RWPE2 (cell line): ENCODE measurements around the gene IRF7.

Source experiments
- ATAC-seq: fragments of 200-7000 bp; cut with Tn5 transposase; 3 replicates; pipeline ENCODE4 v1.9.1; 2021; ENCODE audit warnings: low read depth
- DNase-seq: peaks from one replicate; pipeline ENCODE4 v3.0.0-alpha.2; 2020; ENCODE audit warnings: low spot score
- H3K27ac ChIP-seq: fragments of 450-650 bp; 2 replicates; pipeline ENCODE4 v1.5.1; 2017; ENCODE audit warnings: mild to moderate bottlenecking; ENCODE audit not compliant: poor library complexity, severe bottlenecking
- H3K27me3 ChIP-seq: fragments of 250-450 bp; sonication (Bioruptor Pico); 2 replicates; pipeline ENCODE4 v1.5.1; 2021; ENCODE audit warnings: mild to moderate bottlenecking, moderate library complexity; ENCODE audit not compliant: insufficient read depth, poor library complexity, severe bottlenecking
- H3K36me3 ChIP-seq: fragments of 250-450 bp; sonication (Bioruptor Pico); 2 replicates; pipeline ENCODE4 v1.5.1; 2020; ENCODE audit warnings: low read depth, mild to moderate bottlenecking, moderate library complexity
- H3K4me1 ChIP-seq: fragments of 250-450 bp; sonication (Bioruptor Pico); 2 replicates; pipeline ENCODE4 v1.5.1; 2021; ENCODE audit warnings: mild to moderate bottlenecking, moderate library complexity; ENCODE audit not compliant: insufficient read depth, poor library complexity, severe bottlenecking
- H3K4me3 ChIP-seq: fragments of 250-450 bp; sonication (Bioruptor Pico); 2 replicates; pipeline ENCODE4 v1.5.1; 2021; ENCODE audit warnings: mild to moderate bottlenecking, moderate library complexity; ENCODE audit not compliant: severe bottlenecking
- H3K9me3 ChIP-seq: fragments of 250-450 bp; sonication (Bioruptor Pico); 2 replicates; pipeline ENCODE4 v1.5.1; 2021; ENCODE audit warnings: mild to moderate bottlenecking, moderate library complexity; ENCODE audit not compliant: severe bottlenecking
- TF ChIP-seq, protein P1 (sequence below): fragments of 450-650 bp; IDR thresholded peaks from one replicate; pipeline ENCODE4 v1.5.1; 2017; ENCODE audit warnings: mild to moderate bottlenecking, moderate library complexity; ENCODE audit not compliant: poor library complexity, severe bottlenecking

The IRF7 gene

DNA sequence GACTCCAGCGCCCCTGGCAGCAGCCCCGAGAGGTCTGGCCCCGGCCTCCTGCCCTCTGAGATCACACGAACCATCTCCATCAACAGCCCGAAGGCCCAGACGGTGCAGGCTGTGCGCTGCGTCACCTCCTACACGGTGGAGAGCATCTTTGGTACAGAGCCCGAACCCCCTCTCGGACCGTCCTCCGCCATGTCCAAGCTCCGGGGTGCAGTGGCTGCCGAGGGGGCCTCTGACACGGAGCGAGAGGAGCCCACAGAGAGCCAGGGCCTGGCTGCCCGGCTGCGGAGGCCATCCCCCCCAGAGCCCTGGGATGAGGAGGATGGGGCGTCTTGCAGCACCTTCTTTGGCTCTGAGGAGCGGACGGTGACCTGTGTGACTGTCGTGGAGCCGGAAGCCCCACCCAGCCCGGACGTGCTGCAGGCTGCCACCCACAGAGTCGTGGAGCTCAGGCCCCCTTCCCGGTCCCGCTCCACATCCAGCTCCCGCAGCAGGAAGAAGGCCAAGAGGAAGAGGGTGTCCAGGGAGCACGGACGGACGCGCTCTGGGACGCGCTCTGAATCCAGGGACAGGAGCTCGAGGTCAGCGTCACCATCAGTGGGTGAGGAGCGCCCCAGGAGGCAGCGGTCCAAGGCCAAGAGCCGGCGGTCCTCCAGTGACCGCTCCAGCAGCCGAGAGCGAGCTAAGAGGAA, 7.6 kb downstream of the IRF7 start:
- DNase-seq (peak; percentile 66), ATAC-seq (no peak)
- TF ChIP-seq, protein P1, sequence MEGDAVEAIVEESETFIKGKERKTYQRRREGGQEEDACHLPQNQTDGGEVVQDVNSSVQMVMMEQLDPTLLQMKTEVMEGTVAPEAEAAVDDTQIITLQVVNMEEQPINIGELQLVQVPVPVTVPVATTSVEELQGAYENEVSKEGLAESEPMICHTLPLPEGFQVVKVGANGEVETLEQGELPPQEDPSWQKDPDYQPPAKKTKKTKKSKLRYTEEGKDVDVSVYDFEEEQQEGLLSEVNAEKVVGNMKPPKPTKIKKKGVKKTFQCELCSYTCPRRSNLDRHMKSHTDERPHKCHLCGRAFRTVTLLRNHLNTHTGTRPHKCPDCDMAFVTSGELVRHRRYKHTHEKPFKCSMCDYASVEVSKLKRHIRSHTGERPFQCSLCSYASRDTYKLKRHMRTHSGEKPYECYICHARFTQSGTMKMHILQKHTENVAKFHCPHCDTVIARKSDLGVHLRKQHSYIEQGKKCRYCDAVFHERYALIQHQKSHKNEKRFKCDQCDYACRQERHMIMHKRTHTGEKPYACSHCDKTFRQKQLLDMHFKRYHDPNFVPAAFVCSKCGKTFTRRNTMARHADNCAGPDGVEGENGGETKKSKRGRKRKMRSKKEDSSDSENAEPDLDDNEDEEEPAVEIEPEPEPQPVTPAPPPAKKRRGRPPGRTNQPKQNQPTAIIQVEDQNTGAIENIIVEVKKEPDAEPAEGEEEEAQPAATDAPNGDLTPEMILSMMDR, result no peak
- no peak overlapping the region for H3K4me3 ChIP-seq
- no peaks in the 10 kb centered on the region for H3K27me3 ChIP-seq
- no peak overlapping the region for H3K27ac ChIP-seq
- no peaks in the 10 kb centered on the region for H3K4me1 ChIP-seq
- no peaks in the 10 kb centered on the region for H3K9me3 ChIP-seq
- peaks cover 91% of the 10 kb centered on the region for H3K36me3 ChIP-seq

DNA sequence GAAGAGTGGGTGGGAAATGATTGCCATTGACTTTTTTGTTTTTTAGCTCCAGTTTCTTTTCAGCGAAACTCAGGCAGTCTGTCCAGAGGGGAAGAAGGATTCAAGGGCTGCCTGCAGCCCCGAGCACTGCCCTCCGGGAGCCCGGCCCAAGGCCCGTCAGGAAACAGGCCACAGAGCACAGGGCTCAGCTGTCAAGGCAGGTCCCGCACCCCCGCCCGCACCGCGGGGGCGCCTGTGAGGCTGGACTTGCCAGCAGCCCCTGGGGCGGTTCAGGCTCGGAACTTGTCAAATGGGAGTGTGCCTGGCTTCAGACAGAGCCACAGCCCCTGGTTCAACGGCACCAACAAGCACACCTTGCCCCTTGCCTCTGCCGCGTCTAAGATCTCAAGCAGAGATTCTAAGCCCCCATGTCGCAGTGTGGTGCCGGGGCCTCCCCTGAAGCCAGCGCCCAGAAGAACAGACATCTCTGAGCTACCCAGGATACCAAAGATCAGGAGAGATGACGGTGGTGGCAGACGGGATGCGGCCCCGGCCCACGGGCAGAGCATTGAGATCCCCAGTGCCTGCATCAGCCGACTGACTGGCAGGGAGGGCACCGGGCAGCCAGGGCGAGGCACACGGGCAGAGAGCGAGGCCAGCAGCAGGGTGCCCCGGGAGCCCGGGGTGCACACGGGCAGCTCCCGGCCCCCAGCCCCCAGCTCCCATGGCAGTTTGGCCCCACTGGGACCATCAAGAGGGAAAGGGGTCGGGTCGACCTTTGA, 8.6 kb downstream of the IRF7 start:
- Histone ChIP-seq H3K27ac (peak overlapping the region; percentile 23), H3K9me3 (no peaks in the 10 kb centered on the region), H3K36me3 (peaks cover 92% of the 10 kb centered on the region), H3K4me1 (no peaks in the 10 kb centered on the region), H3K27me3 (no peaks in the 10 kb centered on the region), H3K4me3 (no peak overlapping the region)
- DNase-seq (peak; percentile 56), ATAC-seq (no peak)
- TF ChIP-seq, protein P1, result no peak

DNA sequence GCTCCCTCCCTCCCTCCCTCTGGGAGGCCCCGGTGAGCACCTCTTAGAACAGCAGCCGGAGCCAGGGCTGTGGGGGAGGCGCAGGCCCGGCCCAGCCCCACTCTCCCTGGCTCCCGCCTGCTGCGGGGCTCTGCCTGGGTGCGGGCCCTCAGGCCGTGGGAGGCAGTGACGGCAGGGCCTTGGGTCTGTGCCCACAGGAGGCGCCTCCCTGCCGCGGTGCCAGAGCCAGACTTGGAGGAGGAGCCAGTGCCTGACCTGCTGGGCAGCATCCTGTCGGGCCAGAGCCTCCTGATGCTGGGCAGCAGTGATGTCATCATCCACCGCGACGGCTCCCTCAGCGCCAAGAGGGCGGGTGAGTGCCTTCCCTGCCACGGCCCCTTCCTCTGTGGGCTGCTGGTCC, 9.5 kb downstream of the IRF7 start:
- no peaks in the 10 kb centered on the region for H3K4me1 ChIP-seq
- ATAC-seq (peak; percentile 80), DNase-seq (peak; percentile 91)
- H3K27me3 ChIP-seq, result no peaks in the 10 kb centered on the region
- peaks cover 91% of the 10 kb centered on the region for H3K36me3 ChIP-seq
- peak overlapping the region; percentile 23 for H3K27ac ChIP-seq
- TF ChIP-seq, protein P1, result peak; percentile 6
- H3K4me3 ChIP-seq, result no peak overlapping the region
- H3K9me3 ChIP-seq, result no peaks in the 10 kb centered on the region

DNA sequence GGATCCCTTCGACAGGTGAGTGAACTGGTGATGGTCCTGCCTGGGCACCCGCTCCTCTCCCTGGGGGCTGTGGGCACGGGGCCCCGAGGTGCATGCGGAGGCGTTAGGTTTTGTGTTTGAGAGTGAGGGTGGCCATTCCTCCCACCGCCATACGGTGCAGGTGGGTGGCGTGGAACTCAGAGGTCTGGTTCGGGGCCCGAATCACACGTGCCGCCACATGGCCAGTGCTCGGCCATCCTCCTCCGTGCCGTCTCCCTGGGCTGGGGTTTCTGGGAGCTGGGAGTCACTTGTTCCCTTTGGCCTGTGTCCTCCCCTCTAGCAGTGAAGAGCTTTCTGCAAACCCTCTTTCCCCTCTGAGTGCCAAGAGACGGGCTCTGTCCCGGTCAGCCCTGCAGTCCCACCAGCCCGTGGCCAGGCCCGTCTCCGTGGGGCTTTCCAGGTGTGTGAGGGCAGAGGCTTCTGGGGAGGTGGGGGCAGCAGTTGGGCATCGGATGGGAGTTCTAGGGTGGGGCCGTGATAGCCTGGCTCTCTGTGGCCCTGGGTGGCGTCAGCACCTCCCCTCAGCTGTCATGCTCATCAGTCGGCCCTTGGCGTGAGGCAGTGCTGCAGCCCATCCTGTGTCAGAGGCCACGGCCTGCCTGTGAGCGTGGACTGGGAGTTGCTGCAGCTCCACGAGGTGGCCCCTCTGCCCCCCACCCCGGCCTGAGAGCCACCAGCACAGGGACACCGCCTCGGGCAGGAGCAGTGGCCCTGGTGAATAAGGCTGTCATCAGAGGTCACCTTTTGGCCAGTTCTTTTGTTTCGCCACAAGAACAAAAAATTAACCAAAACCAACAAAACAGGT, 10.2 kb downstream of the IRF7 start:
- peak; percentile 55 for DNase-seq
- no peak for ATAC-seq
- TF ChIP-seq, protein P1, result no peak
- H3K9me3 ChIP-seq, result no peaks in the 10 kb centered on the region
- no peaks in the 10 kb centered on the region for H3K4me1 ChIP-seq
- peak overlapping the region; percentile 23 for H3K27ac ChIP-seq
- H3K27me3 ChIP-seq, result no peaks in the 10 kb centered on the region
- H3K4me3 ChIP-seq, result no peak overlapping the region
- peaks cover 91% of the 10 kb centered on the region for H3K36me3 ChIP-seq
